Adrenal gland (tissue), 5 donors: ENCODE data around the gene ATP6V1F.

Experiments
- POLR2A ChIP-seq, 2 donors: fragments of 450-650 bp; IDR thresholded peaks; one replicate each; pipeline ENCODE4 v1.6.1; 2017; ENCODE audit warnings: antibody characterized with exemption in 2 of 2, mild to moderate bottlenecking in 2 of 2, moderate library complexity in 1 of 2
- TF ChIP-seq, protein P1 (sequence below), 6 experiments: fragments of 450-650 bp in 4 of 6; fragments of 200-600 bp in 2 of 6; sonication (generic) in 1 of 6; IDR thresholded peaks; 1 replicate in 5 of 6; 2 replicates in 1 of 6; pipeline versions ENCODE4 v1.5.1 to v1.8.0; 2016 to 2021; ENCODE audit warnings: antibody characterized with exemption in 6 of 6, mild to moderate bottlenecking in 2 of 6, moderate library complexity in 1 of 6
- donor health status: DM: no; HTN: no; CAD: no.

DNA sequence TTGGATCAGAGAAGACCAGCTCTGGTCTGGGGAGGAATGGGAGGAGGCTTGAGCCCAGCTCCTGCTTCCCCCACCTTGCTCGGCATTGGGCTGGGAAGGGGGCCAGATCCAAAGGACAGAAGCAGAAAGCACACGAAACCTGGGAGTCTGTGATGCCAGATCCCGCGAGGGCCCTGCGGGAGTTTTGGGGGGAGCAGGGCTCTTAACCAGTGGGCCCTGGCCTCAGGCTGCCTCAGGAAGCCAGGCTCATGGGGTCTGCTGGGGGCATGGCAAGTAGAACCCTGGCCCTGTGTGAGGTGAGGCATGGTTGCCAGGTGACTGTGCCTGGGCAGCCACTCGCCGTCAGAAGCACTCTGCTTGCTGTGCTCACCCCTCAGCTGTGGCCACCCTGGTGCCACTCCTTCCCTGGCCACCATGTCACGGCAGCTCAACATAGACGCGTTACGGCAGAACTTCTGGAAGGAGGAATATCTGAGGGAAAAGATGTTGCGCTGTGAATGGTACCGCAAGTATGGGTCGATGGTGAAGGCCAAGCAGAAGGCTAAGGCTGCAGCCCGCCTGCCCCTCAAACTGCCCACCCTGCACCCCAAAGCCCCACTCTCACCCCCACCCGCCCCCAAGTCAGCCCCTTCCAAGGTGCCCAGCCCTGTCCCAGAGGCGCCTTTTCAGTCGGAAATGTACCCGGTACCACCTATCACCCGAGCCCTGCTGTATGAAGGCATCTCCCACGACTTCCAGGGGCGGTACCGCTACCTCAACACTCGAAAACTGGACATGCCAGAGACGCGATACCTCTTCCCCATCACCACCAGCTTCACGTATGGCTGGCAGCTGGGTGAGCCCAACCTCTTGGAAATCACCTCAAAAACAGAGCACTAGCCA lies 3.6 kb downstream of the ATP6V1F start:
- TF ChIP-seq, protein P1, sequence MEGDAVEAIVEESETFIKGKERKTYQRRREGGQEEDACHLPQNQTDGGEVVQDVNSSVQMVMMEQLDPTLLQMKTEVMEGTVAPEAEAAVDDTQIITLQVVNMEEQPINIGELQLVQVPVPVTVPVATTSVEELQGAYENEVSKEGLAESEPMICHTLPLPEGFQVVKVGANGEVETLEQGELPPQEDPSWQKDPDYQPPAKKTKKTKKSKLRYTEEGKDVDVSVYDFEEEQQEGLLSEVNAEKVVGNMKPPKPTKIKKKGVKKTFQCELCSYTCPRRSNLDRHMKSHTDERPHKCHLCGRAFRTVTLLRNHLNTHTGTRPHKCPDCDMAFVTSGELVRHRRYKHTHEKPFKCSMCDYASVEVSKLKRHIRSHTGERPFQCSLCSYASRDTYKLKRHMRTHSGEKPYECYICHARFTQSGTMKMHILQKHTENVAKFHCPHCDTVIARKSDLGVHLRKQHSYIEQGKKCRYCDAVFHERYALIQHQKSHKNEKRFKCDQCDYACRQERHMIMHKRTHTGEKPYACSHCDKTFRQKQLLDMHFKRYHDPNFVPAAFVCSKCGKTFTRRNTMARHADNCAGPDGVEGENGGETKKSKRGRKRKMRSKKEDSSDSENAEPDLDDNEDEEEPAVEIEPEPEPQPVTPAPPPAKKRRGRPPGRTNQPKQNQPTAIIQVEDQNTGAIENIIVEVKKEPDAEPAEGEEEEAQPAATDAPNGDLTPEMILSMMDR (IDR thresholded peaks at IDR 0.05) = no peak
- no peak for TF ChIP-seq POLR2A (IDR thresholded peaks at IDR 0.05)
